ENCODE data around the gene ZCCHC3. TPM values are rescaled to one million over a fixed set of nuclear protein-coding genes. Genes with fewer than 3 reads are reported as not detected.
"Not testable (repeated sequence)": the region's sequence is repeated elsewhere in the genome, so short reads cannot be mapped to it uniquely, and the experiment has no call there.

ZCCHC3 gene
- 10 to 100 TPM; 15.4 to 17.0 TPM for total RNA-seq

GRCh38 chr20:297098-297924 lies at the start of gene ZCCHC3:
Gene ZCCHC3, plus strand, starts transcription at chr20:297570. Its CDS starts 17 bp downstream, at chr20:297587.
- Mint-ChIP-seq H3K27ac (peak within 1 kb of the TSS; percentile 95 to 100), H3K36me3 (peaks cover 27 to 28% of the 10 kb centered on the region in 2 donors), H3K9me3 (no peaks in the 10 kb centered on the region)
- DNase-seq (ENCODE audit: low spot score in 2 of 2) (peak; percentile 87 to 88), ATAC-seq (peak; percentile 87 to 91)

- peak overlapping the region in 1 of 2 donors; percentile 49 for H3K27ac Mint-ChIP-seq
- ATAC-seq (no peak), DNase-seq (ENCODE audit: low spot score in 2 of 2) (no peak)
- H3K36me3 Mint-ChIP-seq, result peaks cover 0 to 8% of the 10 kb centered on the region in 2 donors
- H3K9me3 Mint-ChIP-seq, result no peaks in the 10 kb centered on the region
Observed at GRCh38 chr20:251354-251753, 46.0 kb upstream of the ZCCHC3 start.

- Mint-ChIP-seq H3K27ac (no peak overlapping the region), H3K9me3 (no peaks in the 10 kb centered on the region), H3K36me3 (no peaks in the 10 kb centered on the region)
- DNase-seq (ENCODE audit: low spot score in 2 of 2) (no peak), ATAC-seq (no peak)
Observed at GRCh38 chr20:252801-253200, 44.6 kb upstream of the ZCCHC3 start.

GRCh38 chr20:253447-253846 lies 43.9 kb upstream of the ZCCHC3 start:
- ATAC-seq; DNase-seq (ENCODE audit: low spot score in 2 of 2); H3K9me3 Mint-ChIP-seq; H3K36me3 Mint-ChIP-seq: not testable (repeated sequence)
- H3K27ac Mint-ChIP-seq, result peak overlapping the region in 1 of 2 donors; percentile 14

- peak within 1 kb of the TSS in 1 of 2 donors; percentile 4 for H3K27ac Mint-ChIP-seq
- ATAC-seq (no peak), DNase-seq (ENCODE audit: low spot score in 2 of 2) (no peak)
- H3K9me3 Mint-ChIP-seq, result no peaks in the 10 kb centered on the region
- no peaks in the 10 kb centered on the region for H3K36me3 Mint-ChIP-seq
Observed at GRCh38 chr20:257419-257818, 40.0 kb upstream of the ZCCHC3 start, which contains the start of gene DEFB132. Gene DEFB132, plus strand, starts transcription at chr20:257724. Its CDS starts 55 bp downstream, at chr20:257779.

- H3K27ac Mint-ChIP-seq, result peak overlapping the region in 1 of 2 donors; percentile 4
- no peaks in the 10 kb centered on the region for H3K9me3 Mint-ChIP-seq
- no peaks in the 10 kb centered on the region for H3K36me3 Mint-ChIP-seq
- peak; percentile 67 to 76 for ATAC-seq
- no peak for DNase-seq (ENCODE audit: low spot score in 2 of 2)
Observed at GRCh38 chr20:258269-258858, 39.0 kb upstream of the ZCCHC3 start.

GRCh38 chr20:258963-259362 lies 38.4 kb upstream of the ZCCHC3 start:
- DNase-seq (ENCODE audit: low spot score in 2 of 2), result no peak
- no peaks in the 10 kb centered on the region for H3K36me3 Mint-ChIP-seq
- H3K27ac Mint-ChIP-seq, result no peak overlapping the region
- peak; percentile 28 to 41 for ATAC-seq
- H3K9me3 Mint-ChIP-seq, result no peaks in the 10 kb centered on the region

GRCh38 chr20:259981-260380 lies 37.4 kb upstream of the ZCCHC3 start:
- ATAC-seq (no peak), DNase-seq (ENCODE audit: low spot score in 2 of 2) (no peak)
- Mint-ChIP-seq H3K9me3 (no peaks in the 10 kb centered on the region), H3K27ac (no peak overlapping the region), H3K36me3 (no peaks in the 10 kb centered on the region)

GRCh38 chr20:263701-264100 lies 33.7 kb upstream of the ZCCHC3 start:
- no peak overlapping the region for H3K27ac Mint-ChIP-seq
- ATAC-seq (no peak), DNase-seq (ENCODE audit: low spot score in 2 of 2) (no peak)
- H3K9me3 Mint-ChIP-seq, result no peaks in the 10 kb centered on the region
- H3K36me3 Mint-ChIP-seq, result no peaks in the 10 kb centered on the region

GRCh38 chr20:266596-267562 lies 30.5 kb upstream of the ZCCHC3 start:
- ATAC-seq (peak; percentile 89 to 95), DNase-seq (ENCODE audit: low spot score in 2 of 2) (peak; percentile 82 to 94)
- H3K9me3 Mint-ChIP-seq, result no peaks in the 10 kb centered on the region
- peak overlapping the region; percentile 65 to 95 for H3K27ac Mint-ChIP-seq
- no peaks in the 10 kb centered on the region for H3K36me3 Mint-ChIP-seq

GRCh38 chr20:270517-270916 lies 26.9 kb upstream of the ZCCHC3 start:
- H3K9me3 Mint-ChIP-seq, result no peaks in the 10 kb centered on the region
- no peak for ATAC-seq
- H3K36me3 Mint-ChIP-seq, result no peaks in the 10 kb centered on the region

GRCh38 chr20:271069-271468 lies 26.3 kb upstream of the ZCCHC3 start:
- no peak for DNase-seq (ENCODE audit: low spot score in 2 of 2)
- Mint-ChIP-seq H3K27ac (no peak overlapping the region), H3K9me3 (no peaks in the 10 kb centered on the region), H3K36me3 (peaks cover 0 to 3% of the 10 kb centered on the region in 2 donors)
- no peak for ATAC-seq

More at GRCh38 chr20:270517-270916, 26.9 kb upstream of the ZCCHC3 start:
- DNase-seq (ENCODE audit: low spot score in 2 of 2), result no peak
- H3K27ac Mint-ChIP-seq, result peak overlapping the region in 1 of 2 donors; percentile 13

GRCh38 chr20:271528-271927 lies 25.8 kb upstream of the ZCCHC3 start:
- H3K9me3 Mint-ChIP-seq, result no peaks in the 10 kb centered on the region
- DNase-seq (ENCODE audit: low spot score in 2 of 2), result no peak
- H3K36me3 Mint-ChIP-seq, result peaks cover 0 to 7% of the 10 kb centered on the region in 2 donors
- H3K27ac Mint-ChIP-seq, result no peak overlapping the region
- no peak for ATAC-seq

- Mint-ChIP-seq H3K9me3 (no peaks in the 10 kb centered on the region), H3K27ac (no peak overlapping the region), H3K36me3 (peaks cover 0 to 9% of the 10 kb centered on the region in 2 donors)
- ATAC-seq, result no peak
- no peak for DNase-seq (ENCODE audit: low spot score in 2 of 2)
Observed at GRCh38 chr20:272718-273117, 24.7 kb upstream of the ZCCHC3 start.

GRCh38 chr20:273884-274283 lies 23.5 kb upstream of the ZCCHC3 start:
- ATAC-seq (no peak), DNase-seq (ENCODE audit: low spot score in 2 of 2) (no peak)
- H3K27ac Mint-ChIP-seq, result no peak overlapping the region
- peaks cover 5 to 9% of the 10 kb centered on the region in 2 donors for H3K36me3 Mint-ChIP-seq
- H3K9me3 Mint-ChIP-seq, result no peaks in the 10 kb centered on the region

GRCh38 chr20:275791-276190 lies 21.6 kb upstream of the ZCCHC3 start:
- Mint-ChIP-seq H3K27ac (no peak overlapping the region), H3K9me3 (no peaks in the 10 kb centered on the region), H3K36me3 (peaks cover 5 to 9% of the 10 kb centered on the region in 2 donors)
- ATAC-seq, result no peak
- no peak for DNase-seq (ENCODE audit: low spot score in 2 of 2)
